ENCODE measurements around the gene FRRS1.

GRCh38 chr1:99691175-99691574 is 75.3 kb downstream of the FRRS1 start:
- no peak for TF ChIP-seq CTCF (optimal IDR thresholded peaks at IDR 0.05 in 1 of 3, IDR thresholded peaks at IDR 0.05 in 1 of 3, conservative IDR thresholded peaks at IDR 0.05 in 1 of 3; ENCODE audit: extremely low read depth in 1 of 3, insufficient read depth in 2 of 3, low read length in 3 of 3)
- no peak for TF ChIP-seq EZH2 (IDR thresholded peaks at IDR 0.05; ENCODE audit: low read length)
